HG03064 (cell line): ENCODE measurements around the gene ACTL9.

Experiments
- ATAC-seq: cut with Tn5 transposase; IDR thresholded peaks from one replicate; pipeline ENCODE4 v1.9.1; 2021; ENCODE audit warnings: low read depth; ENCODE audit not compliant: unreplicated experiment

Gene ACTL9

DNA sequence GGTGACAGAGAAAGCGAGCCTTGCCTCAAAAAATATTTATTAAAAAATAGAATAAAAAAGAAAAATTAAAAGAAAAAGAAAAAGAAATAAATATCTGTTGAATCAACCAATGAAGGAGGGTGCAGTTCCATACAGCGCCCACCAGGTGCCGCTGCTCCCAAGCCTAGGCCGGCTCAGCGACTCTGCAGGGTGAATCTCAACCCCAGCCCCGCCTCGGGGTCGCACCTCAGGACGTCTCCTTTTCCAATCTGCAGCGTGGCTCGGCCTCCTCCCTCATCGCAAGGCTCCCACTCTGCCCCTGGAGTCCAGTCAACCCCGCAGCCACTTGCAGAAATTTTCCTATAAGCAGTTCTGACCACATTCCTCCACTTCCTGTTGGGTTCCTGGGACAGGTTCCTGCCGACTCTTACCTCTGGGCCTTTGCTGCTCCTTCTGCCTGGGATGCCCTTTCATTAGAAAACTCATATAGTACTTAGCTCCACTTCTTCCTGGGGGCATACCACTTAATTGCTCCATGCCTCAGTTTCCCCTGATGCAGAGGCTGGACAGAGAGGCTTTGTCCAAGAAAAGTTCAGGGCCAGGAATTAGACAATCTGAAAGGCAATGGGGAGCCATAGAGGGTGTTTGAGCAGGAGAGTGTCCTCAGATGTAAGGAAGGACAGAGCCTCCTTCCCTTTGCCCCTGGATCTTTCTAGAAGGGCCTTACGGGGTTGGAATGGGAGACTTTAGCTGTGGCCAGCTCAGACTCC lies 43.8 kb downstream of the ACTL9 start:
- no peak for ATAC-seq

GRCh38 chr19:8648240-8648639 lies 50.4 kb downstream of the ACTL9 start:
- ATAC-seq: no peak
